Endothelial cell of umbilical vein (primary cell): ENCODE data around the gene GABBR2. TPM values are rescaled to one million over a fixed set of nuclear protein-coding genes. Genes with fewer than 3 reads are reported as not detected.

Experiments
- BruUV-seq: library from RNA; stranded (reverse); fragments of 400-500 nt; replicated peaks from 2 replicates; lab custom pipeline; 2021; lab: Mats Ljungman, UMichigan
- CTCF ChIA-PET: fragments of 300-600, 350-600 bp; sonication (Branson Sonifier 250); formaldehyde crosslinking; loops from one replicate; lab custom pipeline; 2021; ENCODE audit warnings: antibody characterized with exemption, inconsistent platforms; lab: Charles Lee
- POLR2A ChIA-PET: fragments of 300-600, 350-600 bp; sonication (Branson Sonifier 250); formaldehyde crosslinking; loops from one replicate; lab custom pipeline; 2021; ENCODE audit warnings: antibody characterized with exemption, inconsistent platforms; lab: Charles Lee
- DNase-seq: peaks from one replicate; pipeline ENCODE4 v3.0.0-alpha.2; 2011; ENCODE audit warnings: low read depth, low spot score
- FAIRE-seq: peaks from 2 replicates; lab custom pipeline; 2011; peaks lifted over from hg19 to GRCh38; lab: Jason Lieb, UNC
- H2AFZ ChIP-seq: 2 replicates; pipeline ENCODE4 v1.6.0; 2012; ENCODE audit warnings: low read depth, low read length, control low read depth, inconsistent platforms
- H3K27ac ChIP-seq: 2 replicates; pipeline ENCODE4 v1.5.1; 2011; ENCODE audit warnings: low read depth, mild to moderate bottlenecking, control low read depth, low read length, moderate library complexity; ENCODE audit not compliant: insufficient read depth
- H3K27me3 ChIP-seq, 2 experiments: 2 replicates each; pipeline versions ENCODE4 v1.6.0 to v1.6.1; 2011; ENCODE audit warnings: low read length in 2 of 2, mixed read lengths in 1 of 2; ENCODE audit not compliant: control insufficient read depth in 2 of 2, insufficient read depth in 2 of 2
- H3K36me3 ChIP-seq, 2 experiments: 2 replicates in 1 of 2; 3 replicates in 1 of 2; pipeline ENCODE4 v1.5.1; 2011; ENCODE audit warnings: low read length in 2 of 2, mild to moderate bottlenecking in 1 of 2, moderate library complexity in 1 of 2; ENCODE audit not compliant: control insufficient read depth in 2 of 2, insufficient read depth in 2 of 2; ENCODE audit errors: extremely low read depth in 1 of 2
- H3K4me1 ChIP-seq: 3 replicates; pipeline ENCODE4 v1.5.1; 2011; ENCODE audit warnings: mild to moderate bottlenecking, low read length; ENCODE audit not compliant: control insufficient read depth, insufficient read depth; ENCODE audit errors: extremely low read depth
- H3K4me2 ChIP-seq: 2 replicates; pipeline ENCODE4 v1.6.1; 2011; ENCODE audit warnings: low read length, control low read depth, mixed read lengths; ENCODE audit not compliant: insufficient read depth
- H3K4me3 ChIP-seq, 3 experiments: fragments of 200-600 bp in 1 of 3; sonication (generic), shearing (Covaris generic) in 1 of 3; replicated peaks in 1 of 3; 2 replicates each; pipeline ENCODE4 v1.5.1; 2011 to 2016; ENCODE audit warnings: control low read depth in 3 of 3, low read length in 3 of 3, mild to moderate bottlenecking in 2 of 3, inconsistent platforms in 1 of 3, low read depth in 1 of 3, moderate library complexity in 1 of 3; ENCODE audit not compliant: insufficient read depth in 1 of 3
- H3K79me2 ChIP-seq: 2 replicates; pipeline ENCODE4 v1.6.0; 2012; ENCODE audit warnings: low read length, inconsistent platforms; ENCODE audit not compliant: control insufficient read depth, insufficient read depth
- H3K9ac ChIP-seq: replicated peaks from 2 replicates; pipeline ENCODE3; 2011; ENCODE audit warnings: low read length, control low read depth; ENCODE audit not compliant: insufficient read depth; ENCODE audit errors: extremely low read depth
- H3K9me1 ChIP-seq: replicated peaks from 3 replicates; pipeline ENCODE4 v1.6.0; 2011; ENCODE audit warnings: mild to moderate bottlenecking, low read length; ENCODE audit not compliant: control insufficient read depth, insufficient read depth; ENCODE audit errors: extremely low read depth
- H3K9me3 ChIP-seq: replicated peaks from 2 replicates; pipeline ENCODE4 v1.5.1; 2012; ENCODE audit warnings: low read length, inconsistent platforms; ENCODE audit not compliant: control insufficient read depth, insufficient read depth
- H4K20me1 ChIP-seq: replicated peaks from 2 replicates; pipeline ENCODE3; 2011; ENCODE audit warnings: mild to moderate bottlenecking, low read length; ENCODE audit not compliant: control insufficient read depth, insufficient read depth; ENCODE audit errors: extremely low read depth
- EZH2 ChIP-seq: IDR thresholded peaks from 2 replicates; pipeline ENCODE4 v1.6.1; 2012; ENCODE audit warnings: borderline replicate concordance, low read depth, mild to moderate bottlenecking, moderate library complexity, low read length, inconsistent platforms; ENCODE audit not compliant: severe bottlenecking
- FOS ChIP-seq: IDR thresholded peaks from 2 replicates; pipeline ENCODE4 v1.6.1; 2011; ENCODE audit warnings: mild to moderate bottlenecking, low read length, moderate library complexity, borderline replicate concordance; ENCODE audit not compliant: insufficient read depth
- GATA2 ChIP-seq: IDR thresholded peaks from 2 replicates; pipeline ENCODE4 v1.7.0; 2011; ENCODE audit warnings: low read depth, mild to moderate bottlenecking, moderate library complexity, mixed read lengths, low read length; ENCODE audit not compliant: insufficient read length, insufficient read depth
- JUN ChIP-seq: IDR thresholded peaks from 2 replicates; pipeline ENCODE4 v1.6.1; 2011; ENCODE audit warnings: borderline replicate concordance, low read depth; ENCODE audit not compliant: insufficient read length, insufficient read depth
- MYC ChIP-seq: IDR thresholded peaks from one replicate; pipeline ENCODE4 v1.6.1; 2011; ENCODE audit warnings: mild to moderate bottlenecking, low read depth, low read length
- POLR2A ChIP-seq: IDR thresholded peaks from 2 replicates; pipeline ENCODE4 v1.6.1; 2012; ENCODE audit warnings: low read depth, mild to moderate bottlenecking, control low read depth, low read length
- POLR2AphosphoS5 ChIP-seq: IDR thresholded peaks from 2 replicates; pipeline ENCODE4 v1.6.1; 2012; ENCODE audit warnings: low read depth, mild to moderate bottlenecking, control low read depth, low read length, moderate library complexity; ENCODE audit not compliant: insufficient read depth
- dilution Hi-C: fragments of 300-500 bp; cut with MboI; formaldehyde crosslinking; loops from one replicate; pipeline ENCODE4 v1.15.0; 2019; ENCODE audit warnings: low sequenced_read_pairs; ENCODE audit not compliant: extremely low pct_ligation_motif_present
- intact Hi-C: fragments of 100-400 bp; cut with micrococcal nuclease; formaldehyde crosslinking; loops from one replicate; pipeline ENCODE4 v1.10.0; 2022
- polyA plus RNA-seq, 4 experiments: library from polyadenylated mRNA; depleted of rRNA in 3 of 4; stranded (reverse) in 3 of 4; unstranded in 1 of 4; fragments of >200 nt; gene quantifications; 2 replicates each; pipeline versions ENCODE4 v1.2.1 to v1.2.3, GENCODE V29; 2011 to 2012; ENCODE audit warnings: missing spikeins in 1 of 4
- total RNA-seq: library from RNA; stranded (reverse); gene quantifications from 2 replicates; pipeline ENCODE4 v1.2.3, GENCODE V29; 2021
- TF ChIP-seq, protein P1 (sequence below): IDR thresholded peaks from 2 replicates; pipeline ENCODE4 v1.6.1; 2011; ENCODE audit not compliant: insufficient read depth, insufficient read length
- TF ChIP-seq, protein P2 (sequence below), 2 donors: IDR thresholded peaks; 1 replicate in 1 of 2; 2 replicates in 1 of 2; pipeline ENCODE4 v1.5.1; 2011; ENCODE audit warnings: low read length in 2 of 2, mild to moderate bottlenecking in 2 of 2, moderate library complexity in 2 of 2, control low read depth in 1 of 2, inconsistent platforms in 1 of 2, low read depth in 1 of 2; ENCODE audit not compliant: insufficient read depth in 1 of 2; ENCODE audit errors: extremely low read depth in 1 of 2

Gene GABBR2
- total and polyA plus RNA-seq, 2 donors (not counting 3 experiments of a cell fraction or from before 2014, with no cell fraction given): 1.1 to 9.2 TPM

DNA sequence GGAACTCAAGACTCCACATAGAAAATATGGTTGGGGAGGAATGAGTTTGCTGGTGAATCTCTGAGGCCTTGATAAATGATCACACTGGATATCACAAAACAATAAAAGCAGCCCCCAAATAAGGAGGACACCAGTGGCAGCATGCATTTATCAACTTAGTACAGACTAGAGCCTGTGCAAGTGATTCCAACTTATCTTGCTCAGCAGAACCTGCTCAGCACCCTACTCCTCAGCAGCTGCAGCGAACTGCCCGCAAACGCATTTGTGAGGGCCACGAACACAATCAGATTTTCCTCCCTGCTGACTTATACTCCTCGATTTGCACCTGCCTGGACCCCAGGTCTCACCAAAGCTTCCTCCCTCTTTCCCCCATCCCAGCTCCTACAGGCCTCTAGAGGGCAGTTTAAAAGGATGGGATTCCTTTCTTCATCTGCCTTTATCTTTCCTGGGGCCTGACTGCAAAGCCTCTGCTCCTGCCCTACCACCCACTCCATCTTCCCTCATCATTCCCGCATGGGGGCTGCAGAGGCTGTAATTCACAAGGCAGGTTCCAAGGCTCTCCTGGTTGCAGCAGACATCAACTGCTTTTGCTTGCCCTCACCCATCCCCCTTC, 46.4 kb upstream of the GABBR2 start:
- CTCF ChIA-PET: interaction anchor here (1.3 kb wide), 2 partner anchors 10 to 21 kb away, joined by 3 to 4 read pairs; no protein-coding TSS in a partner anchor
- DNase-seq: no peak

More for the DNA sequence above, 46.4 kb upstream of the GABBR2 start:
- TF ChIP-seq POLR2AphosphoS5 (no peak), GATA2 (no peak), EZH2 (no peak), JUN (no peak), POLR2A (no peak), MYC (no peak), FOS (no peak)
- TF ChIP-seq, protein P1, sequence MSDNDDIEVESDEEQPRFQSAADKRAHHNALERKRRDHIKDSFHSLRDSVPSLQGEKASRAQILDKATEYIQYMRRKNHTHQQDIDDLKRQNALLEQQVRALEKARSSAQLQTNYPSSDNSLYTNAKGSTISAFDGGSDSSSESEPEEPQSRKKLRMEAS: no peak
- TF ChIP-seq, protein P2, sequence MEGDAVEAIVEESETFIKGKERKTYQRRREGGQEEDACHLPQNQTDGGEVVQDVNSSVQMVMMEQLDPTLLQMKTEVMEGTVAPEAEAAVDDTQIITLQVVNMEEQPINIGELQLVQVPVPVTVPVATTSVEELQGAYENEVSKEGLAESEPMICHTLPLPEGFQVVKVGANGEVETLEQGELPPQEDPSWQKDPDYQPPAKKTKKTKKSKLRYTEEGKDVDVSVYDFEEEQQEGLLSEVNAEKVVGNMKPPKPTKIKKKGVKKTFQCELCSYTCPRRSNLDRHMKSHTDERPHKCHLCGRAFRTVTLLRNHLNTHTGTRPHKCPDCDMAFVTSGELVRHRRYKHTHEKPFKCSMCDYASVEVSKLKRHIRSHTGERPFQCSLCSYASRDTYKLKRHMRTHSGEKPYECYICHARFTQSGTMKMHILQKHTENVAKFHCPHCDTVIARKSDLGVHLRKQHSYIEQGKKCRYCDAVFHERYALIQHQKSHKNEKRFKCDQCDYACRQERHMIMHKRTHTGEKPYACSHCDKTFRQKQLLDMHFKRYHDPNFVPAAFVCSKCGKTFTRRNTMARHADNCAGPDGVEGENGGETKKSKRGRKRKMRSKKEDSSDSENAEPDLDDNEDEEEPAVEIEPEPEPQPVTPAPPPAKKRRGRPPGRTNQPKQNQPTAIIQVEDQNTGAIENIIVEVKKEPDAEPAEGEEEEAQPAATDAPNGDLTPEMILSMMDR (IDR thresholded peaks at IDR 0.05; ENCODE audit: extremely low read depth in 1 of 2, insufficient read depth in 1 of 2, low read depth in 1 of 2, low read length in 2 of 2): no peak
- Histone ChIP-seq H4K20me1 (no peaks in the 10 kb centered on the region), H2AFZ (no peak overlapping the region), H3K27ac (no peak overlapping the region), H3K4me3 (no peak overlapping the region), H3K9me1 (no peaks in the 10 kb centered on the region), H3K27me3 (no peaks in the 10 kb centered on the region), H3K79me2 (no peaks in the 10 kb centered on the region), H3K9ac (no peak overlapping the region), H3K36me3 (no peaks in the 10 kb centered on the region), H3K4me1 (no peaks in the 10 kb centered on the region), H3K9me3 (no peaks in the 10 kb centered on the region), H3K4me2 (no peak overlapping the region)
- intact Hi-C loops: no loop called here
- dilution Hi-C loops: loop anchor here (25.0 kb wide), 1 partner anchor 468 kb away; no protein-coding TSS in a partner anchor
- no peak for FAIRE-seq
- POLR2A ChIA-PET: no interaction called here
- BruUV-seq: no TSS peak
